Stimulated activated CD8-positive, alpha-beta memory T cell treated with anti-CD3 and anti-CD28 coated beads, Interleukin-12 subunit alpha, Interleukin-12 subunit beta, amount 100 ng/mL, for 24 hours (primary cell): ENCODE data around the gene SULT1C2.
"Not testable (repeated sequence)": the region's sequence is repeated elsewhere in the genome, so short reads cannot be mapped to it uniquely, and the experiment has no call there.

Source experiments
- DNase-seq: peaks from one replicate; pipeline ENCODE4 v3.0.0-alpha.2; 2020; ENCODE audit errors: extremely low read depth

SULT1C2 gene

GRCh38 chr2:108288534-108289106 lies at the start of gene SULT1C2:
Gene SULT1C2 (plus strand): TSS chr2:108288895. CDS start chr2:108293668, 4,773 bp downstream.
- DNase-seq = no peak

GRCh38 chr2:108239786-108240185 lies 48.9 kb upstream of the SULT1C2 start, which contains the start of gene SULT1C3:
Gene SULT1C3 (plus strand): TSS chr2:108239968. CDS start chr2:108247195, 7,227 bp downstream.
- no peak for DNase-seq

GRCh38 chr2:108240966-108241365 lies 47.7 kb upstream of the SULT1C2 start:
- DNase-seq = no peak

- no peak for DNase-seq
These were observed 45.1 kb upstream of the SULT1C2 start for GRCh38 chr2:108243566-108243965.

- no peak for DNase-seq
These were observed 43.9 kb upstream of the SULT1C2 start for GRCh38 chr2:108244667-108245414.

- no peak for DNase-seq
These were observed 35.6 kb upstream of the SULT1C2 start for GRCh38 chr2:108253106-108253505.

- no peak for DNase-seq
These were observed 30.9 kb upstream of the SULT1C2 start for GRCh38 chr2:108257757-108258331.

DNA sequence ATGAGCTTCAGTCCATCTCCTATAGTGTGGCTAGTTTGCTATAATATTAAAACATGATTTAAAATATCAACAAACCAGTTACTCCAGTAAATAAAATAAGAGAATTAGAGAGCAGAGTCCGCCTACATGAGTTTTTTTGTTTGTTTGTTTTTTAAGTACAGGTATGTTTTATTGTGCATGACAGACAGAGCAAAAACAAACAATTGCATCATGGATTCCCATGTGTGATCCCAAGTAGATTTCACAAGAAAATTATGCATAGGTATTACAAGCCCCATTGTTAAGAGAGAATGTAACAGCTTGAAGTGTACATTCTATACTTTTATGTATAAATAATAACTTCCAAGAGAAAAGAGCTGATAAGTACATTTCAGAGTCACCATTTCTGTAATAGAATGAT lies 27.9 kb upstream of the SULT1C2 start:
- no peak for DNase-seq

DNA sequence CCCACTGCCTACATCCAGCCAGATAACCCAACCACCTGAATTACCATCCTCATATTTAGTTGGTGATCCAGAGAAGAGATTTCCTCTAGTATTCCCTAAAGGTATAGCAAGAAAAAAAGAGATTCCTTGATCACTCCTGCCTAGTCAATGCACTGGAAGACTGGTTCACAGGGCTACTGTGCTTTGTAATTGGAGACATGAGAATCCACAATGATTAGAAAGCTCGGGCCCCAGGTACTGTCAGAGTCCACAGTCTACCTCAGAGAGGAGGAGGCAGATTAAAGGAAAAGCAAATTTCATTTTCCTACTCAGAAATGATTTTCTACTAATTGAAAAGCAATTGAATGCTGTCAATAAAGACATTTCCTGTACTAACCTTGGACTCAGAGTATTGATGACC lies 26.7 kb upstream of the SULT1C2 start:
- no peak for DNase-seq

GRCh38 chr2:108263401-108263800 lies 25.3 kb upstream of the SULT1C2 start:
- no peak for DNase-seq

- no peak for DNase-seq
These were observed 22.5 kb upstream of the SULT1C2 start for GRCh38 chr2:108266218-108266617.

DNA sequence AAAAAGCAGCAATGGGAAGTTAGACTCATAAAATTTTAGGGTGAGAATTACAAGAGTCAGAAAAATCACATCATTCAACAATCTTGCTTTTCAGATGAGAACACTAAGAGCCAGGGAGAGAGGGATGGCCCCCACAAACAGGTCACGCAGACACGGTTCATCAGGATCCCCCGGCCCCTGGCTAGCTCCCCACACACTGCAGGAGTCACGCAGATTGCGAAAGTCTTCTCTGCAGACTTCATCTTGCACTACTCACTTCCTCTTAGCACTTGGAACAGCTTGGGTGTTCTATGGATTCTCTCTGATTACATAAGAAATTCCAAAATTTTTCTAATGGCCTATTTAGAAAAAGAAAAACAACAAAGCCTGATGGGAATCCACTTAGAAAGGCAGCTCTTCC lies 21.6 kb upstream of the SULT1C2 start:
- DNase-seq = no peak

GRCh38 chr2:108268001-108268400 lies 20.7 kb upstream of the SULT1C2 start:
- no peak for DNase-seq

- DNase-seq = no peak
These were observed 18.3 kb upstream of the SULT1C2 start for GRCh38 chr2:108270346-108270745.

GRCh38 chr2:108270768-108271506 lies 17.8 kb upstream of the SULT1C2 start:
- no peak for DNase-seq

- no peak for DNase-seq
These were observed 16.9 kb upstream of the SULT1C2 start for GRCh38 chr2:108271691-108272253.

GRCh38 chr2:108278631-108279030 lies 10.1 kb upstream of the SULT1C2 start:
- no peak for DNase-seq

- DNase-seq = no peak
These were observed 9.2 kb upstream of the SULT1C2 start for GRCh38 chr2:108279468-108279867.

DNA sequence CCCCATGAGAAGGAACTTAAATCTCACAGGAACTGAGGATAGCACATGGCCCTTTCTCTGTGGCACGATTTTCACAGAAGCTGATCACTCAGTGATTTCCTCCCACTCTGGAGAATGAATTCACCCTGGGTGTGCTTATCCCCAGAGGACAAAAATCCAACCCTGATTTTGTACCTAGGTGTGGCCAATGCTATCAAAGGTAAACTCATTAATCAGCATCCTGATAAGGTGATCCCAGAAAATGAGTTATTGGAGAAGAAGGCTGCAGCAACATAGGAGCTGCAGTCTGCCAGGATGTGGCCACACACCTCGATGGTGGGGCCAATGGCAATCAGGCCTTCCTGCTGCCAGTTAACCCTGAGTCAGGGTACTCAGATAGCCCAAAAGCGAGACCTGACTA lies 8.2 kb upstream of the SULT1C2 start:
- no peak for DNase-seq

GRCh38 chr2:108284566-108284965 lies 4.1 kb upstream of the SULT1C2 start:
- DNase-seq = not testable (repeated sequence)

- no peak for DNase-seq
These were observed 3.1 kb upstream of the SULT1C2 start for GRCh38 chr2:108285616-108286015.

DNA sequence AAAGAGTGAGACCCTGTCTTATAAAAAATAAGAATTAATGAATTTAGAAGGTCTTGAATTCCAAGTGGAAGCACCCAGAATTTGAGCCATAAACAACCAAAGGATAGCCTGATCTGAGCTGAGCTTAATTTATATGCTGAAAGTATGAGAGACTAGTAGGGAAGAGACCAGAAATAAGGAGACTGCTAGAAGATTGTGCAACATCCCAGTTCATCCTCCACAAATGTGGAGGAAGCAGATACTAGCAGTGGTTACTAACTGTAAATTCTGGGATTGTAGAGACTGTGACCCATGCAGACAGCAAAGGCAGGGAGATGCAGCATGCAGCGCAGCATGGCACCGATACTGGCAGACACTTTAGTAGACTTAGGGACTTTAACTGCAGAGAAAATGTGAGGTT lies 1.5 kb upstream of the SULT1C2 start:
- no peak for DNase-seq
